GM19397 (cell line): ENCODE measurements around the gene LRP6.
"Not testable (repeated sequence)": the region's sequence is repeated elsewhere in the genome, so short reads cannot be mapped to it uniquely, and the experiment has no call there.

ENCODE experiments used
- ATAC-seq: cut with Tn5 transposase; IDR thresholded peaks from one replicate; pipeline ENCODE4 v1.9.1; 2021; ENCODE audit warnings: mild to moderate bottlenecking, moderate library complexity; ENCODE audit not compliant: unreplicated experiment

The LRP6 gene

DNA sequence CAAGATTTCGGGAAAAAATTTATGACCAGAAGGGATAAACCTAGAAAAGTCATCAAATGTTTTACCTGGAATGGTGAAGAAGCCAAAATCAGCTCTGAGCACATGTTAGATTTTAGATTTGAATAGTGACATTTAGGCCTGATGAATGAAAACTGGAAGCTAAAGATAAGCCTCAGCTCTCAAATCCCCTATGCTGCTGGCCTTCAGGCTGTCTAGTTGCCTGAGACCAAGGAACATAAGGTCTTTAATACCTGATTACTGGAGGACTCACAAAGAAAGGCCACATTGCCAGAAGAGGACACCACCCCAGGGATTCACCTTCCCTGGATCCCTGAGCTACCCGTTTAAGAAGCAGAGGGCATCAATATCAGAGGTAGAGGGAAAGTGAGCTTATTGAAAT, 139.5 kb downstream of the LRP6 start:
- ATAC-seq, result no peak

DNA sequence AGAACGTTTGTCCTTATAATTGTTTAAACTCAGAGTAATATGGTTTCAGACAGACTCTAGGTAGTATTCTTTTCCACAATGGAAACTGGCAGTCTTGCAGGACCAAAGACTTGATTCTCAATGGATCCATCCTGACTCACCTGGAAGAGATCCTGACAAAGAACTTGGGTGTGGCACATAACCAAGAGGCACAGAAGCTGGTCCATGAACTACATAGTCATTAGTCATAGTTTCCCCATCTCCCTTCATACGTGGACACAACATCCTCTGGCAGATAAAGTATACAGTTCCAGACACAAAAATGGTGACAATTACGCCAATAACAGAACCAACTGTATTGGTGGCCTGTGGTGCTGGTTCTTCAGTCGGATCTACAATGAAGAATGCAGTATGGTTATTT, 140.3 kb downstream of the LRP6 start:
- no peak for ATAC-seq

DNA sequence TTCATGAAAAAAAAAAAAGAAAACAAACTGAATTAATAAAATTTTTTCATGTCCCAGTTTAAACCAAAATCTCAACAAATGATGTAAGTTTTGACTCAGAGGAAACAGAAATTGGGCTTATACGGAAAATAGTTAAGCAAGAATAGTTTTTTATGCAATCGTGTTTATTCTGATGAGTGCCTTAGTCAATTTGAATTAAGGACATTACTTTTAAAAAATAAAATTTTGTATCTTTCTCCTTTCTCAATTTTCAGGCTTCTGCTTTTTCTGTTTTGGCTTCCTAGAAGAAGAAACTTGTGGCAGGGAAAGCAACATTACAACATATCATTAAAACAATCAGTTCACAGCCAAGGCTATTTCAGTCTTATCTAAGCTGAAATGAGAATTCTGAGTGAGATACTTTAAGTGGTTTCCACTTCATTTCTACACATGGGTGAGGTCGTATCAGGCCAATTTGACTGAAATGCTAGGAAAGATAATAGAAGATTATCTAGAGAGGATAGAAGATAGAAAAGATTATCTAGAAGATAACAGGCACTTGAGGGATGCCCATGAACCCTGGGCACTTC, 143.7 kb downstream of the LRP6 start:
- no peak for ATAC-seq

DNA sequence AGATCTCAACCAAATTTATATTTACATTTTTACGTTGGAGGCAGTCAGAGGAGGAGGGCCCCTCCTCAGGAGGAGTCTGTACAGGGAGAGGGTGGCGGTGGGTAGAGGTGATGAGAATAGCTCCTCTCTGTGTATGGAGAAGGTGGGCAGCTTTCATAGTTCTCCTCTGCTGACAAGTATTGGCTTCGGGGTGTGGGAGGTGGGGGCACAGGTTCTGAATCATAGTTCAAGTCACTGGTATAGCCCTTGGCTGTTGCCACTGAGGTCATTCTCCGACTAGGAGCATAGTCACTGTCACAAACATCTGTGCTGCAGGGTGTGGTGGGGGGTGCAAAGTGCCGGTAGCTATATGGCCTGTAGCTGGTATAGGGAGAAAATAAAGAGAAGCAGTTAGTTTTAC, 145.8 kb downstream of the LRP6 start:
- no peak for ATAC-seq

DNA sequence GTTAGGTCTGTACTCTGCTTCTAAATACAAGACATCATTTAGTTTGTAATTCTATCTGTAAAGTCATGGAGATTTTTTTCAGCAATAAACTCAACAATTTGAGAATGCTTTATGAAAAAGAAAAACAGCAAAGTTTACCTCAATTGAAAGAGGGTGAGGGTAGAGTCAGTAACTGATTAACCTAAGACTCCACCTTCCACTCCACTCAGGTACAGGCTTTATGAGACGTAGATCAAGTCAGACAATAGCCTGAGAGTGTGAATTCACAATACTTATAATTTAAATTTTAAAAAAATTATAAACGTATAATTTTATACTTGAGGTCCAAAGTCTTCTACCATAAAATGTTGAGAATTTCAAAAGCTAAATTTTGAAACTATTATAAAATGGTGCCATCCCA, 150.2 kb downstream of the LRP6 start:
- ATAC-seq, result no peak

DNA sequence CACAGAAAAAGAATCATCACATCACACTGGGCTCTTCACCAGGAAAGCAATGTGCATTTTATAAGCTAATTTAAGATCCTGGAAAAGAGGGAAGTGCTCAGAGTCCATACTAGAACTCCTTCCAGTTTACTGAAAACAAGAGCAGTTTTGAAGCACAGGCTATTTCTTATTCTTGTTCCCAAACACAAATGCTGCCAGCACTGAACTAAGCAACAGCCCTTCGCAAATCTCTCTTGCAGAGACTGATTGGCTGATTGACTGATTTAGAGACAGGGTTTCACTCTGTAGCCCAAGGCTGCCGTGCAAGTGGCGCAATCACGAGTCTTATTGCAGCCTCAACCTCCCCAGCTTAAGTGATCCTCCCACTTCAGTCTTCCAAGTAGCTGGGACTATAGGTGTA, 151.3 kb downstream of the LRP6 start:
- no peak for ATAC-seq

DNA sequence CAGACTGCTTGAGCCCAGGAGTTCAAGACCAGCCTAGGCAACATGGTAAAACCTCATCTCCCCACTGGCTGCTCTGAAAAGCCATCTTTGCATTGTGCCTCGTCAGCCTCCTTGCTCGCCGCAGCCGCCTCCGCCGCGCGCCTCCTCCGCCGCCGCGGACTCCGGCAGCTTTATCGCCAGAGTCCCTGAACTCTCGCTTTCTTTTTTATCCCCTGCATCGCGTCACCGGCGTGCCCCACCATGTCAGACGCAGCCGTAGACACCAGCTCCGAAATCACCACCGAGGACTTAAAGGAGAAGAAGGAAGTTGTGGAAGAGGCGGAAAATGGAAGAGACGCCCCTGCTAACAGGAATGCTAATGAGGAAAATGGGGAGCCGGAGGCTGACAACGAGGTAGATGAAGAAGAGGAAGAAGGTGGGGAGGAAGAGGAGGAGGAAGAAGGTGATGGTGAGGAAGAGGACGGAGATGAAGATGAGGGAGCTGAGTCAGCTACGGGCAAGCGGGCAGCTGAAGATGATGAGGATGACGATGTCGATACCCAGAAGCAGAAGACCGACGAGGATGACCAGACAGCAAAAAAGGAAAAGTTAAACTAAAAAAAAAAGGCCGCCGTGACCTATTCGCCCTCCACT, 155.8 kb downstream of the LRP6 start:
- ATAC-seq, result not testable (repeated sequence)

DNA sequence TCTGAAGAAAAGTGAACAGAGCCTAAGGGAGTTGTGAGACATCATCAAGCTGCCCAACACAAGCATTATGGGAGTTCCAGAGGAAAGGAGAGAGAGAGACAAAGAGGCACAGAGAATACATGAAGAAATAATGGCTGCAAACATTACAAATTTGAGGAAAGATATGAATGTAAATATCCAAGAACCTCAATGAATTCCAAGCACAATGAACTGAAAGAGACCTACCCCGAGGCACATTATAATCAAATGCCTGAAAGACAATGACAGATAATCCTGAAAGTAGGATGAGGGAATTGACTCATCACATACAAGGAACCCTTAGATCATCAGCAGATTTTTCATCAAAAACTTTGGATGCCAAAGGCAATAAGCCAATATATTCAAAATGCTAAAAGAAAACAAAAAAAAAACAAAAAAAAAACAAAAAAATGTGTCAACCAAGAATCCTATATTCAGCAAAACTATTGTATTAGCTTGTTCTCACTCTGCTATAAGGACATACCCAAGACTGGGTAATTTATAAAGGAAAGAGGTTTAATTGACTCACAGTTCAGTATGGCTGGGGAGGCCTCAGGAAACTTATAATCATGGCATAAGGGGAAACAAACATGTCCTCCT, 158.3 kb downstream of the LRP6 start:
- ATAC-seq, result no peak

DNA sequence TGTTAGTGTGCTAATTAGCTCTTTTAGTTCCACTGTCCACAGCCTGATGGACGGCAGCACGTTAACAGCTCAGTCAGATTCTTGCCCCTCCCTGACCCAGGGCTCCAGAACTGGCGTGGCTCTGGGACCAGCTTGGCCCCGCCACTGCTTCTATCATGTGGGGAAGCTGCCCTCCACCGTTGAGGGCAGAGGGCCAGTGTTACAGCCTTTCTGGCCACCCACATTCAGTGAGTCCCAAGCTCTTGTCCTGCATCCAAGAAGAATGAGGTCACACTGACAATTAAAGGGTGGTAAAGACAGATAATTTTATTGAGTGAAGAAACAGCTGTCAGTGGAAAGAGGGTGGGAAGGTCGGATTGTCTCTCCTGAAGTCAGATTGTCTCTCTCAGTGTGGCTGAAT, 159.2 kb downstream of the LRP6 start:
- ATAC-seq, result no peak

DNA sequence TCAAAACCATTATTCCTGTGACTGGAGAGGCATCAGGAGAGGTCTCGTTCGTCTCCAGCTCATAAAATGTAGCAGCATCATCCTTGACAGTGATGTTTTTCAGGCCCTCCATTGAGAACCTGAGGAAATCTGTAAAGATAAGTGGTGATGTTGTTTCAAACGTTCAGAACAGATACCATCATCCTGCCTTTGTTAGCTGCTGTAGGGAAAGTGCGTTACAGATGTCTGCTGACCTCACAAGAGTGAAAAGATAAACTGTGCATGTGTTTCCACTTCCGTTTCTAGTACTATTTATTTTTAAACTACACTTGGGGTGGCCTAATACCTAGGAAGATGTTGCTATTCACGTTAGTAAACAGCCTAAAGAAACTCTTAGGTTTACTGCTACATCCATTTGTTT, 167.7 kb downstream of the LRP6 start:
- no peak for ATAC-seq

DNA sequence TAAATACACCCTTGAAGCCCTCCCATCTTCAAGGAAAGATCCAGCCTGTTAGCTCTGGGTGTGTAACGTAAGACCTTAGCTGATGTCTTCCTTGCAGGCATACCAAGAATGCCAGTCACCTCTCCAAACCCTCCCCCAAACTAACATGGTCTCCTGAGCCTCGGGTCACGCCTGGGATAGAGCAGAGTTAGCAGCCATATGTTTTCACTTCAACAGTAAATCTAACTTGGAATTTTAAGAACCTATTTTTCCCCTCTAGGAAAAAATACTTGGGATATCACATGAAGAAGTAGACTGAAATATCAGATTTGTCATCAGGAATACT, 168.2 kb downstream of the LRP6 start:
- no peak for ATAC-seq

DNA sequence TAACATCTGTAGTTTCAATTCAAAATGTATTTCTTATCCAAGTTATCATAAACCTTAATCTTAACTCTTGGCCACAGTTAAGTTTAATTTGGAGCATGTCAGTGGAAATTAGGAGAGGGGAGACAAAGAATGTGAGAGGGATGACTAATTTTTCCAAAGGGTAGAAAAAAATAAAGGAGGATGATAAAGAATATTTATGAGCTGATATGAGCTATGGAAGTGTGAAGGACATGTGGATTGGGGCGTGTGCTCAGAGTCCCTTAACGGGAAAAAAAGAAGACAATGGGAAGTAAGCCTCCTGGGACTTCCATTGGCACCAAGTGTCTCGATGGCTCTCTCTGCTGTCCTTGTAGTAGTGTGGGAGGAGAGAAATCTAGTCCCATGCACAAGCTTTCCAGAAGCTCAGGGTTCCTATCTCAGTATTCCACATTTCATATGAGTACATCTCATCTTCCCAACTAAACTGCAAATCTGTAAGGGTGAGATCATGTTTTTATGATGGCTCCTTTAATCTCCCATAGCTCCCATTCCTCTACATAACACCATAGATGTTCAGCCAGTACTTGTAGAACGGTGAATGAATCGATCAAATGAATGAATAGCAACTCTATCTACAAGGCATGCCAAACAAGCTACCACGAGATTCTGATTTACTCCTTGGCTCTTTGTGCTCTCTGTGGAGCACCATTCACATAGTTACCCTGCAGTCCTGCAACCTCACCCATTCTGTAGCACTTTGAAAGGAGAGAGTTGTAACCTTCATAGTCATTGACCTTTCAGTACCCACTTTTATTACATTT, 168.8 kb downstream of the LRP6 start:
- ATAC-seq, result no peak

DNA sequence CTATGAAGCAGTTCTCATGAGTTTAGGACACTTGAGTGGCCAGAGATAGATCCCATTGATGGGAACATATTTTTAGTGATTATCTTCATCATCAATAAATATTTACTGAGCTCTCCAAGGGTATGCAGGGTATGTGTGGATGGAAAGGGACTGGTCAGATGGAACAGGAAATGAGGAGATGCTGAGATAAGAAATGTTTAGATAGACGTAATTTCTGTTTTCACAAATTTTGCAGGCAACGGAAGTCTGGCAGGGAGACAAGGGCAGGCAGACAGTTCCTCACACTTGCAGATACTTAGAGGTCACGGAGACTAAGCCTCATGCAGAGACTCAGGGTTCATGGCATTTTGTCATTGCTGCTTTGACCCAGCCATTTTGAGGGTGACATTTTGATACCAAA, 171.8 kb downstream of the LRP6 start:
- ATAC-seq, result no peak

DNA sequence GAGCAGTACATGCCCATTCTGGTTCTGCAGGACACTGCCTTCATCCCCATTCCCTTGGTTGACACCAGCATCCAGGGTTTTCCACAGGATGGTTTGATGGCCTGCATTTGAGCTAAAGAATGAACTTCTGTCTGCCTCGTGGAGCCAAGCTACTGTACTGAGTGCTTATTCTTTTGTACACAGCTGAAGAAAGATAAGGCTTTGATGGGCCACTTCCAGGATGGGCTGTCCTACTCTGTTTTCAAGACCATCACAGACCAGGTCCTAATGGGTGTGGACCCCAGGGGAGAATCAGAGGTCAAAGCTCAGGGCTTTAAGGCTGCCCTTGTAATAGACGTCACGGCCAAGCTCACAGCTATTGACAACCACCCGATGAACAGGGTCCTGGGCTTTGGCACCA, 172.4 kb downstream of the LRP6 start:
- ATAC-seq, result no peak

DNA sequence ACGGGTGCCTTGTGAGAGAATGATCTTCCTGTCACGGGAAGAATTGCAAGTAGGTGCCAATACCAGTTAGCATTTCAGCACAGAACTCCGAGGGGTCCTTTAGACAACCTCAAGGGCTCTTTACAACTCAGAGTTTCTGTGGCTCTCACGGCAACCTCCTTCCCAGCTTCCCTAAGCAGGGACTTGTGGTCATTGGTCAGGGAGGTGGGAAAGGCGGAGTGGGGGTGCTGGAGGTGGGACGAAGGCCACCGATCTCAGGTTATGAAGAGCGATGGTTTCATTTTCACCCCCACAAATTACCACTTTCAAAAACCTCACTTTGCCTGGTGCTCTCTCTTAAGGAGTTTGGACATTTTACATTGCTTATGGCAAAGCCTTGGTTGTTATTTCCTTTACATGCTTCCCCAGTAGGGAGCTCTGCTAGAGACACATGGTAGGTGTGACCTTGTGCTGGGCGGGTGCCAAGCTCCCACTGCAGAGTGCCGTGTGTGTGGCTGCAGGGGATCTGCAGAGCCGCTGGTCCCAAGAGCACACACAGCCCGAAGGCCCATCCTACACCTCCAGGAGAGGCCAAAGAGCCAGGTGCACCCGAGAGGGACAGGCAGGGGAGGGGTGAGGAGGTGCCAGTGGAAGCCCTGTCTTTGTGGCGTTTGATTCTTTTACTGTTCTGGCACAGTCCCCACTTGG, 174.7 kb downstream of the LRP6 start:
- ATAC-seq, result no peak

DNA sequence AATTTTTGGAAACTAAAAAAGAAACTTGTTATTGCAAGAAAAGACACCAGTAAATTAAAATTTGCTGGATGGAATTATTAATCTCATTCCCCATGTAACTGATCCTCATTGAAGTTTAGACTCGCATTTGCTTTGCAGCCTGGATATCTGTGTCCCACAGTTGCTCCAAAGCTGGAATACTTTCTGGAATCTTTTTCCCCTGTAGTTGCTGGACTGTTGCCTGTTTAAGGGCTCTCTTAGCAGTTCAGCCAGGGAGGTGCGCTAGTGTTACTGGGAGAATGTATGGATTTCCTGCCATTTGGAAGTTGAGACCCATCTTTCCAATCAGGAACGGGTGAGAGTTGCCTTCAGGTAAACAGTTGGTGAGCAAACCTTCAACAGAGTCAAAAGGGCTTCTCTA, 175.8 kb downstream of the LRP6 start:
- ATAC-seq, result no peak

DNA sequence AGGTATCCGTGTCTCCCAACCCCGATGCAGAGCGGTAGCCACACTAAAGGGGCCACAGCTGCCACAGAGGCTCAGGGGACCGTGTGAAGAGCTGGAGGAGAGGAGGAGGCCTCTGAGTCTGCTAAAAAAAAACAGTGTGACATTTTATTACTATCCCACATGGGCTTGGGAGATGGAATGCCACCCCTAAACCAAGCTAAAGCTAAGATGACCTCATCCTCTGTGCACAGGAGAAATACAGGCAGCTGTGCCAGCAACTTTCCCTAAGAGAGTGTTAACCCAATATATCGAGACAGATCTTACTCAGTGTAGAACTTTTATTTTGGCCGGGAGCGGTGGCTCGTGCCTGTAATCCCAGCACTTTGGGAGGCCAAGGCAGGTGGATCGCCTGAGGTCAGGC, 178.1 kb downstream of the LRP6 start:
- no peak for ATAC-seq

DNA sequence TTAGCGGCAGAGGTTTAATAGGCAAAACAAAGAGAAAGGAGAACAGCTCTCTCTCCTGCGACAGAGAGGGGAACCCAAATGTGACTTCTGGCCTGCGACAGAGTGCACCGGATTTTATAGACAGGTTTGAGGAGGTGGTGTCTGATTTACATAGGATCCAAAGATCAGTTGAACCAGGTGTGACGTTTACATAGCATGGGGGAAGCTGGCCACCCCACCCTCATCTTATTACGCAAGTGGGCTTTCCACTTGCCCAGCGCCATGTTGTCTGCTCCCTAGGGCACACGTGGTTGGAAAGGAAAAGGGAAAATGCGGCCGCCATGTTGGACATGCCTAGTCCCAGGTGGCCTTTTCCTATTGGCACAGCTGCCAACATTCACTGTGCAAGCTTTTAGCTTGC, 178.7 kb downstream of the LRP6 start:
- no peak for ATAC-seq

DNA sequence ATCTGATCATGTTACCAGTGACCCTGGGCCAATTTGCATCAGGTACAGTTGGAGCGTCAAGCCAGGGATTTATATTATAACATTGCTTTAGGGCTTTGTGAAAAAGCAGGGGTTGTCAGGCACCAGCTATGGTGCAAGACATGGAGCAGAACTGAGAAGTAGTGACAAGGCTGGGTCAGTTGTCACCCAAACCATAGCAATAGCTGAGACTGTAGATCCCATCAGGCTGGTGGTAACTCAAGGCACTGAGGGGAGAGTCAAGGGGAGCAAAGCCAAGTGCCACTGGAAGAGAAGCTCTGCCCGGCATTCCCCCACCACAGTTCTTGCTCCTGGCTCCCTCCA, 179.2 kb downstream of the LRP6 start:
- ATAC-seq, result no peak

DNA sequence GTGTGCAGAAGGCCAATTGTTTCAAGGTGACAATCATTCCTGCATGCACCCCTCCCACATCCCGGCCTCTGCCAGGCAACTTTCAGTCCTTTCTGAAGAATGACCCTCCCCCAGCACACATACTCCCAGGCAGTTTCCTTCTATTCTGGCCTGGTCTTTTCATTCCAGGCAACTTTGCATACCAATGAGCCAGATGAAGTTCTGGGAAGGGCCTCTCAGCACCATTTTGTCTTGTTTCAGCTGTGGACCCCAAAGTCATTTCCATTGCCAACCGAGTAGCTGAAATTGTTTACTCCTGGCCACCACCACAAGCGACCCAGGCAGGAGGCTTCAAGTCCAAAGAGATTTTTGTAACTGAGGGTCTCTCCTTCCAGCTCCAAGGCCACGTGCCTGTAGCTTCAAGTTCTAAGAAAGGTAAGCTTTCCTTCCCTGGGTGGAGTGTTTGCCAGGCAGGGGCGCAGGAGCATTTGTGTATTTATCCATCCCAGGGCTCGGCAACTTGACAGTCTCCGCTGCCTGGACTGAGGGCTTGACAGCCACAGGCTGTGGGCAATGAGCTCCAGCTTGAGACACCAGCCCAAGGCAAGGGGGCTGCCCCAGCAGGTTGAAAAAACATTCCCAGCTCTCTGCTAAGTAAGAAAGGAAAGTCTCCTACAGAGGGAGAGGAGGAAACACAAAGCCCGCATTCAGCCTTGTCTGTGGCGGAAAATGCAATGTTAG, 179.7 kb downstream of the LRP6 start:
- ATAC-seq, result no peak

DNA sequence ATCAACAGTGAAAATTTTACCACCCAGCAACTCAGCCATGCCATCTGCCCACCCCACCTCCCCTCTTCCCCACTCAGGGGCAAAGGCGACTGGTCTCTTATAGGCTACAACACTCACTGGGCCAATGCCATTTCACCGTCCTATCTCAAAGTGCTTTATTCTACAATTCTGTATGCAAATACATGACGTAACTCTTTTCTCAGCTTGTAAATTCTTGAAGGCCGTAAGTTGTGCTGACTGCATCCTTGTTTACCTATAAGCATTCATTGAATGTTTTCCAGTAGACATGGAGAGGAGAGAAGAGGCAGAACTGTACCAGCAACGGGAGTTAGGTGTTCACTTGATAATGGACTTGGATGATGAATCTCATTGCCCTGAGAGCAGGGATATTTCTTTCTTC, 180.5 kb downstream of the LRP6 start:
- ATAC-seq, result no peak
